ENCODE results near the gene SPTB.

The SPTB gene

DNA sequence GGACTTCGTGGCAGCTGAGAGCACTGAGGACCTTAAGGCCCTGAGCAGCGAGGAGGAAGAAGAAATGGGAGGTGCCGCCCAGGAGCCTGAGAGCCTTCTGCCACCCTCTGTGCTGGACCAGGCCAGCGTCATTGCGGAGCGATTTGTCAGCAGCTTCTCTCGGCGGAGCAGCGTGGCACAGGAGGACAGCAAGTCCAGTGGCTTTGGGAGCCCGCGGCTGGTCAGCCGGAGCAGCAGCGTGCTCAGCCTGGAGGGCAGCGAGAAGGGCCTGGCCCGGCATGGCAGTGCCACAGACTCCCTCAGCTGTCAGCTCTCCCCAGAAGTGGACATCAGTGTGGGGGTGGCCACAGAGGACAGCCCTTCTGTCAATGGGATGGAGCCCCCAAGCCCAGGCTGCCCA is 138.5 kb downstream of the SPTB start:
- Histone ChIP-seq H3K4me1 (ENCODE audit: control insufficient read depth, insufficient read depth, low read length) (no peaks in the 10 kb centered on the region), H3K27ac (ENCODE audit: low read depth, low read length) (no peak overlapping the region), H3K9ac (ENCODE audit: low read length) (no peak overlapping the region), H3K4me3 (ENCODE audit: low read length) (no peak overlapping the region), H3K36me3 (ENCODE audit: control insufficient read depth, insufficient read depth, low read length) (peaks cover 34% of the 10 kb centered on the region), H3K27me3 (ENCODE audit: control insufficient read depth, insufficient read depth, low read length) (no peaks in the 10 kb centered on the region)

DNA sequence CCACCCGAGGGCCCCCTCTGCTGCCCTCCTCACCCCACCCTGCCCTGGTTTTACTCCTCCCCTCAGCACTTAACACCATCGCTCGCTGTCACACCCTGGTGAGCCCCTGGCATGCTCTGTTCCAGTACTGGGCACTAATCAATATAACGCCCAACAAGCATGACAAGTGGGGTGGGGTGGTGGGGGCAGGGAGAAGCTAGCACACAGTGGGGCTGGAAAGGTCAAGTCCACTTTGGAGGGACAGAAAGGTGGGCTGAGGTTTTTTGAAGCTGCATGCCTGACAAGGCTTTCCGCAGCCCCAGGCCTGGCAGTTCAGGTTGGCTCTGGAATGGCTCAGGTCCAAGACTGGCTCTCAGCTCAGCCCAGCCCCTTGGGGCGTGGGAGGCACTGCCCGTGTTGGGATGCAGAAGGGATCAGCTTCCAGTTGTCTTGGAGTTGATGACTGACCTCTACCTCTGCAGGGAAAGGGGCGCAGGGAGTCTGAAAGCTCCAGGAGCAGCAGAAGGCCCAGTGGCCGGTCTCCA is 141.4 kb downstream of the SPTB start:
- Histone ChIP-seq H3K4me1 (ENCODE audit: control insufficient read depth, insufficient read depth, low read length) (no peaks in the 10 kb centered on the region), H3K27me3 (ENCODE audit: control insufficient read depth, insufficient read depth, low read length) (no peaks in the 10 kb centered on the region), H3K9ac (ENCODE audit: low read length) (no peak overlapping the region), H3K4me3 (ENCODE audit: low read length) (no peak overlapping the region), H3K27ac (ENCODE audit: low read depth, low read length) (no peak overlapping the region), H3K36me3 (ENCODE audit: control insufficient read depth, insufficient read depth, low read length) (peaks cover 35% of the 10 kb centered on the region)

DNA sequence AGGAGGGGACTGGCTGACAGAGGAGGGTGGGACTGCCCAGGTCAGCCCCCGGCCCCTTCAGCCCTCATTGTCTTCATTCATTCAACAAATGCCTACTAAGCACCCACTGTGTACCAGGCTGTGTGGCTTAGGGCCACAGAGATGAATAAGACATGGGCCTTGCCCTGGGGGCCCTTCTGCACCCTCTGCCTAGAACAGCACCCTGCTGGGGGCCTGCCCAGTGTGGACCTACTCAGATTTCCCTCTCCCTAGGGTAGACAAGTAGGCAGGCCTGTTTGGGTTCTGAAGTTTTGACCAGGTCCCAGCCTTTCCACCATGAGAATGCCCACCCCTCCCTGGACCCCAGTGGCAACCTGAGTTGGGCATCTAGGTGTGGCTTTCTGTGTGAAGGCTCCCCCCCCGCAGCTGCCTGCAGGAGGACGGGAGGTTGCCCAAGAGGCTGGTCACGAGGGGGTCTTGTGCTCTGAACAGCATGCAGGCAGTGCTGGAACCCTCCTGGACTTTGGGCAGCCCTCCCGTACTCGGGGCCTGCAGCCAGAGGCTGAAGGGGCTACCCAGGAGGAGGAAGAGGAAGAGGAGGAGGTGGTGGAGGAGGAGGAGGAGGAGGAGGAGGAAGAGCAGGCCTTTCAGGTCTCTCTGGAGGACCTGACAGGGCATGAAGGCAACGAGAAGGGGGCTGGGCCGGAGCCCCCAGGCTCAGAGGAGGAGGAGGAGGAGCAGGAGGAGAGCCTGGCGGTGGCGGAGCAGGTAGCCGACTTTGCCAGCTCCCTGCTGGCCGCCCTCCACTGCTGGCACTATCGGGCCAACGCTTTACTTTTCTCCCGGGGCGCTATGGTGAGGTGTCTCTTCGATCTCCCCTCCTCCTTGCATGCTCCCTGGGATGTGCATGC is 142.1 kb downstream of the SPTB start:
- H3K4me3 ChIP-seq (ENCODE audit: low read length): no peak overlapping the region
- no peaks in the 10 kb centered on the region for H3K27me3 ChIP-seq (ENCODE audit: control insufficient read depth, insufficient read depth, low read length)
- H3K36me3 ChIP-seq (ENCODE audit: control insufficient read depth, insufficient read depth, low read length): peaks cover 40% of the 10 kb centered on the region
- no peaks in the 10 kb centered on the region for H3K4me1 ChIP-seq (ENCODE audit: control insufficient read depth, insufficient read depth, low read length)
- H3K9ac ChIP-seq (ENCODE audit: low read length): no peak overlapping the region
- no peak overlapping the region for H3K27ac ChIP-seq (ENCODE audit: low read depth, low read length)

DNA sequence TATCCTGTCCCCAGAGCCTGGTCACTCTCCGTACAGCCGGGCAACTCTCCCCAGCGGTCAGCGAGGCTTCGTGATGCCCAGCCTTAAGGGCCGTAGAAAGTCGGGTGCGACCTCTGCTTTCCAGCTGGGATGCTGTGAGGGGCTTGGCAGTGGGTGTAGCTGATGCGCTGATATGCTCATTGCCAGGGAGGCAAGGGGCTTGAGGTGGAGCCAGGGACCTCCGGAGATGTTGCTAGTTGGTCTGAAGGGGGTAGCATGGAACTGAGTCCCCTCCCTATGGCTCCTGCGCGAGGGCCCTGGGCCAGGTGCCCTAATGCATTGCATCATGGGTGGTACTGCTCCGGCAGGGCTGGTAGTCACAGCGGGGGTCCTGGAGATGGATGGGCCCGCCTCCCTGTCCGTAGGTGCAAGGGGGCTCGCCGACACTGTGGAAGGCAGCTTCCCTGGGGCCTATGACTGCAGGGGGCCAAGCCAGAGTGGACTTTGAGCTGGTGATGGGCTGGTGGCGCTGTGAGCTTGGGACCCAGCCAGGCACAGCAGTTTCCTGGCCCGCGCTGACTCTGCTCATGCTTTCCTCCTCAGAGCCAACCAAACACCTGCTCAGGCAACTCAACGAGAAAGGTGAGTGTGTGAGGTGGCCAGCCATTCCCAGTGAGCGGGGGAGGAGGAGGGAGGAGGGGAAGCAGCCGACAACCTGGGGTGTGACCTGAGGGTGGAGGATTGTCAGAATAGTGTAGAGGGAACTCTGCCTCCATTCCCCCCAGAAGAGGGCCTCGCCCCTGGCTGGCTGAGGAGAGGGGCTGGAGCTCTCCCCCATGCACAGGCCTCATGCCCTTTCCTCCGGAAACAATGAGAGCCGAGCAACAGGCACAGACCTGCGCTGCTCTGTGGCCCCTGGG is 143.2 kb downstream of the SPTB start:
- H3K4me3 ChIP-seq (ENCODE audit: low read length): no peak overlapping the region
- no peak overlapping the region for H3K27ac ChIP-seq (ENCODE audit: low read depth, low read length)
- H3K9ac ChIP-seq (ENCODE audit: low read length): no peak overlapping the region
- no peaks in the 10 kb centered on the region for H3K4me1 ChIP-seq (ENCODE audit: control insufficient read depth, insufficient read depth, low read length)
- H3K36me3 ChIP-seq (ENCODE audit: control insufficient read depth, insufficient read depth, low read length): peaks cover 39% of the 10 kb centered on the region
- H3K27me3 ChIP-seq (ENCODE audit: control insufficient read depth, insufficient read depth, low read length): no peaks in the 10 kb centered on the region

DNA sequence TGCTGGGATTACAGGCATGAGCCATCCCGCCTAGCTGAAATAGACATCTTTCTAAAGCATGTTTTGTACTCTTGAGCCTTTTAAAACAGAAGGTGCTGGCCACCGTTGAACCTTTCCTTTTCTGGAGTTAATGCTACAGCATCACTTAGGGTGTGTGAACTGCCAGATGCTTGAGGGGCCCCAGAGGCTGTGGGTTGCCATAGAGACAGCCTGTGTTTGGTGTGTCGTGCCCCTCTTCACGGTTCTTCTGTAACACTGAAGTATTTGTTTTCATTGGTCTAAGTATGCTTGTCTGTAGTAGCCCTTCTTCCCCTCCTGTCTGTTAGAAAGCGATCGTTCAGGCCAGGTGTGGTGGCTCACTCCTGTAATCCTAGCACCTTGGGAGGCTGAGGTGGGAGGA is 144.7 kb downstream of the SPTB start:
- H3K9ac ChIP-seq (ENCODE audit: low read length): no peak overlapping the region
- H3K27ac ChIP-seq (ENCODE audit: low read depth, low read length): no peak overlapping the region
- H3K36me3 ChIP-seq (ENCODE audit: control insufficient read depth, insufficient read depth, low read length): peaks cover 47% of the 10 kb centered on the region
- H3K4me1 ChIP-seq (ENCODE audit: control insufficient read depth, insufficient read depth, low read length): no peaks in the 10 kb centered on the region
- H3K4me3 ChIP-seq (ENCODE audit: low read length): no peak overlapping the region
- no peaks in the 10 kb centered on the region for H3K27me3 ChIP-seq (ENCODE audit: control insufficient read depth, insufficient read depth, low read length)

DNA sequence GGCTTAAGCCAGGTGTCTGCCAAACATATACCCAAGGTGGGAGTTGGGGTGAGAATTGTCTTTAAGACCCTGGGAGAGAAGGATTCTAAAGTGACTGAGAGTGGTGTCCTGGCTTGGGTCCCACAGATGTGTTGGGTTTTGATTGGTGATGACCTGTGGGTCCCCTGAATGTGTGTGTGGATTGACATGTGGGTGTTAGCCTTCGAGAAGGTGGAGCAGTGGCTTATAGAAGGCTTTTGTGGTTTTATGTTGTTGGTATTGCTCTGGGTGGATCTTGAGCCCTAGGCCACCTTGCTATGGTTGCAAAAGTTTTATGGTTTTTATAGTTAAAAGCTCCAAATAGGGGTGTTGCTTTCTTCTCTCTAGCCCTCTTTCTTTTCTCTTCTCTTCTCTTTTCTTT is 145.8 kb downstream of the SPTB start:
- Histone ChIP-seq H3K36me3 (ENCODE audit: control insufficient read depth, insufficient read depth, low read length) (peaks cover 47% of the 10 kb centered on the region), H3K9ac (ENCODE audit: low read length) (no peak overlapping the region), H3K4me1 (ENCODE audit: control insufficient read depth, insufficient read depth, low read length) (no peaks in the 10 kb centered on the region), H3K4me3 (ENCODE audit: low read length) (no peak overlapping the region), H3K27ac (ENCODE audit: low read depth, low read length) (no peak overlapping the region), H3K27me3 (ENCODE audit: control insufficient read depth, insufficient read depth, low read length) (no peaks in the 10 kb centered on the region)

DNA sequence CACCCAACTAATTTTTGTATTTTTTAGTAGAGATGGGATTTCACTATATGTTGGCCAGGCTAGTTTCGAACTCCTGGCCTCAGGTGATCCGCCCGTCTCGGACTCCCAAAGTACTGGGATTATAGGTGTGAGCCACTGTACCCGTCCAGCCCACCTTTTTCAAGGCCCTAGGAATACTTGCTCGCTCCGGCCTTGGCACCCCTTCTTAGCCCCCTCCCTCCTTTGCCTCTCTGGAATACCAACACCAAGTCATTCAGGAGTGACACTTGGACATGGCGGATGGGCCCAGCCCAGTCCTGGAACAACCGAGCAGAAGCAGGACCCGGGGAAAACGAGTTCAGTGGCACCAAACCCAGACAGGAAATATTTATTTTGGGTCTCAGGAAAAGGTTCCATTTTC is 146.4 kb downstream of the SPTB start:
- no peaks in the 10 kb centered on the region for H3K4me1 ChIP-seq (ENCODE audit: control insufficient read depth, insufficient read depth, low read length)
- no peak overlapping the region for H3K9ac ChIP-seq (ENCODE audit: low read length)
- no peaks in the 10 kb centered on the region for H3K27me3 ChIP-seq (ENCODE audit: control insufficient read depth, insufficient read depth, low read length)
- H3K36me3 ChIP-seq (ENCODE audit: control insufficient read depth, insufficient read depth, low read length): peaks cover 49% of the 10 kb centered on the region
- no peak overlapping the region for H3K27ac ChIP-seq (ENCODE audit: low read depth, low read length)
- no peak overlapping the region for H3K4me3 ChIP-seq (ENCODE audit: low read length)

DNA sequence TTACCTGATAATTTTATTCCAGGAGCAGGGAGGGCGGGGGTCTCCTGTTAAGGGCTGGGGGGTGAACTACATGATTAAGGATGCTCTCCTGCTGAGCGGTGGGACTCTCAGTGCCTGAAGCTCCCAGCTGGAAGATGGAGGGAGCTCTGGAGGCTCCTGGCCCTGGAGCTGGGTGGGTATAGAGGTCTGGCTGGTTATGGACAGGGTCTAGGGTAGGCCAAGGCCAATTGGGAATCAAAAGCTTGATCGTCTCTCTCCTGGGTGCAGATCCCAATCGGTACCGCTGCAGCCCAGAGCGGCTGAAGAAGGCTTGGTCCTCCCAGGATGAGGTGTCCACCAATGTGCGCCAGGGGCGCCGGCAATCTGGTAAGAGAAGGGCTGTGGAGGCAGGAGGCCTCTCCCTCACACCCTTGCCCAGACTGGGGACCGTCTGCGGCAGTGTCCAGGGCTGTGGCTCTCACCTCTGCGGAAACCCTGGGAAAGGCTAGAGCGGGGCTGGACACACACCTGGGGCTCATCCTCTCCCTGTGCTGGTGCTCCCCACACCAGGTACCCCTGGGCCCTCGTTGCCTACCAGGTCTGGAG is 147.1 kb downstream of the SPTB start:
- Histone ChIP-seq H3K27ac (ENCODE audit: low read depth, low read length) (no peak overlapping the region), H3K9ac (ENCODE audit: low read length) (no peak overlapping the region), H3K27me3 (ENCODE audit: control insufficient read depth, insufficient read depth, low read length) (no peaks in the 10 kb centered on the region), H3K4me1 (ENCODE audit: control insufficient read depth, insufficient read depth, low read length) (no peaks in the 10 kb centered on the region), H3K36me3 (ENCODE audit: control insufficient read depth, insufficient read depth, low read length) (peaks cover 56% of the 10 kb centered on the region), H3K4me3 (ENCODE audit: low read length) (no peak overlapping the region)

DNA sequence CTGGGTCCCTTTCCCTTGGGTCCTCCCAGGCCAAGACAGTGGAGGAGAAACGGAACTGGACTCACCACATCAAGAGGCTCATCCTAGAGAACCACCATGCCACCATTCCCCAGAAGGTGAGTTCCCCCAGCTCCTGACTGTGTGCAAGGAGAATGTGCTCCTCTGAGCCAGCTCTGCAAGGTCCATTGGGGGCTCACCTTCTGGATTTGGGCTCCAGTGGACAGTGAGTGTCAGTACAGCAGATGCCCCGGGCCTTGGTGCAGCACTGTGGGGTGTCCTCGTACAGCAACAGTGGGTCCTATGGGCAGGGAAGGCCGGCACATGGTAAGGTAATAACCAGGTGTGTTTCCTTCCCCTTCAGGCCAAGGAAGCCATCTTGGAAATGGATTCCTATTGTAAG is 147.6 kb downstream of the SPTB start:
- Histone ChIP-seq H3K4me3 (ENCODE audit: low read length) (no peak overlapping the region), H3K9ac (ENCODE audit: low read length) (no peak overlapping the region), H3K27me3 (ENCODE audit: control insufficient read depth, insufficient read depth, low read length) (no peaks in the 10 kb centered on the region), H3K27ac (ENCODE audit: low read depth, low read length) (no peak overlapping the region), H3K36me3 (ENCODE audit: control insufficient read depth, insufficient read depth, low read length) (peaks cover 53% of the 10 kb centered on the region), H3K4me1 (ENCODE audit: control insufficient read depth, insufficient read depth, low read length) (no peaks in the 10 kb centered on the region)

DNA sequence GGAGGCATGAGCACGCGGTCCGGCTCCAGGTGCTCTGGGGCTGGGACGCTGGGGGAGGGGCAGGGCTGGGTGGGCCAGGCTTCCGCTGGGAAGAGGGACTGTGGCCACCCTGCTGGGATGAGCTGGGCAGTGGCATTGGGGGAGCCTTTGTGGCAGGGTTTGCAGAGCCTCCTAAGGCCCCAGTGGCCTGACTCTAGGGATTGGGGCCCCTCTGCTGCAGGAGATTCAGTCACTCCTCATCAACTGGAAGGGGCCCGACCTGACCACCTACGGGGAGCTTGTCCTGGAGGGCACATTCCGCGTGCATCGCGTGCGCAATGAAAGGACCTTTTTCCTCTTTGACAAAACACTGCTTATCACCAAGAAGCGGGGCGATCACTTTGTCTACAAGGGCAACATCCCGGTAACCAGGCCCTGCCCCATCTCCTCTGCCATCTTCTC is 148.5 kb downstream of the SPTB start:
- H3K27ac ChIP-seq (ENCODE audit: low read depth, low read length): no peak overlapping the region
- H3K4me3 ChIP-seq (ENCODE audit: low read length): no peak overlapping the region
- H3K9ac ChIP-seq (ENCODE audit: low read length): no peak overlapping the region
- peaks cover 6% of the 10 kb centered on the region for H3K4me1 ChIP-seq (ENCODE audit: control insufficient read depth, insufficient read depth, low read length)
- no peaks in the 10 kb centered on the region for H3K27me3 ChIP-seq (ENCODE audit: control insufficient read depth, insufficient read depth, low read length)
- H3K36me3 ChIP-seq (ENCODE audit: control insufficient read depth, insufficient read depth, low read length): peaks cover 53% of the 10 kb centered on the region

DNA sequence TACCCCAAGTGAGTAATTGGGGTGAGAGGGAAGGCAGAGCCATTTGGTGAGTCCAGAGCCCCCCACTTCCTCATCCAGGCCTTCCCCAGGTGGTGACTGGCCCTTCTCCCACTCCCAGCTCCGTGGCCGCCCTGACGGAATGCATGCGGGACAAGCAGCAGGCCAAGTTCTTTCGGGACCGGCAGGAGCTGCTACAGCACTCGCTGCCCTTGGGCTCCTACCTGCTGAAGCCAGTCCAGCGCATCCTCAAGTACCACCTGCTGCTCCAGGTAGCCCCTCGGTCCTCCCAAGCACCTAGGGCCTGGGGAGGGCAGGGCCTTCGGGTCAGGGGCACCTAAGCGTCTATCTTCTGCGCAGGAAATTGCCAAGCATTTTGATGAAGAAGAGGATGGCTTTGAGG is 149.0 kb downstream of the SPTB start:
- H3K4me1 ChIP-seq (ENCODE audit: control insufficient read depth, insufficient read depth, low read length): peaks cover 6% of the 10 kb centered on the region
- H3K9ac ChIP-seq (ENCODE audit: low read length): no peak overlapping the region
- no peaks in the 10 kb centered on the region for H3K27me3 ChIP-seq (ENCODE audit: control insufficient read depth, insufficient read depth, low read length)
- H3K36me3 ChIP-seq (ENCODE audit: control insufficient read depth, insufficient read depth, low read length): peaks cover 49% of the 10 kb centered on the region
- no peak overlapping the region for H3K27ac ChIP-seq (ENCODE audit: low read depth, low read length)
- H3K4me3 ChIP-seq (ENCODE audit: low read length): no peak overlapping the region

DNA sequence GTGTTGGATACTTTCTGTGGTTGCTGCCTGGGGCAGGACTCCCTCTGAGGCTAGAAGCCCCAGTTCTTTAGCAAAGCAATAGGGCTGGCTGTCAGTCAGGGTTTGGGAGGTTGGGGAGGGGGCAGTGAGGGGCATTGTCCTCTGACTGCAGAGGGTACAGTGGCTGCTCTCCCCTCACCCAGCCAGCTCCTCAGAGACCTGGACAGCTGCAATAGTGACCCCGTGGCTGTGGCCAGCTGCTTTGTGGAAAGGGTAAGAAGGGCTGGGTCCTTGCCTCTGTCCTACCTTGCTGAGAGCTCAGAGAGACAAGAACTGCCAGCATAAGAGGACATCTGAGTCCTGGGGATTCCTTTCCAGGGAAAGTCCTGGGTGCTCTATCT is 149.7 kb downstream of the SPTB start:
- H3K27me3 ChIP-seq (ENCODE audit: control insufficient read depth, insufficient read depth, low read length): no peaks in the 10 kb centered on the region
- H3K36me3 ChIP-seq (ENCODE audit: control insufficient read depth, insufficient read depth, low read length): peaks cover 49% of the 10 kb centered on the region
- no peak overlapping the region for H3K9ac ChIP-seq (ENCODE audit: low read length)
- H3K4me1 ChIP-seq (ENCODE audit: control insufficient read depth, insufficient read depth, low read length): peaks cover 10% of the 10 kb centered on the region
- no peak overlapping the region for H3K4me3 ChIP-seq (ENCODE audit: low read length)
- H3K27ac ChIP-seq (ENCODE audit: low read depth, low read length): no peak overlapping the region
